Fibroblast of lung (primary cell): ENCODE data around the gene CHST11. TPM values are rescaled to one million over a fixed set of nuclear protein-coding genes. Genes with fewer than 3 reads are reported as not detected.

Experiments
- DNase-seq, 2 donors: peaks; one replicate each; pipeline versions ENCODE4 v3.0.0 to v3.0.0-alpha.2; 2010; ENCODE audit warnings: low read depth in 2 of 2
- H2AFZ ChIP-seq: 2 replicates; pipeline ENCODE4 v1.5.1; 2012; ENCODE audit warnings: low read length, control low read depth, inconsistent platforms
- H3K27ac ChIP-seq: 2 replicates; pipeline ENCODE4 v1.5.1; 2011; ENCODE audit warnings: low read length, control low read depth; ENCODE audit not compliant: insufficient read depth
- H3K27me3 ChIP-seq: 2 replicates; pipeline ENCODE4 v1.5.1; 2011; ENCODE audit warnings: mild to moderate bottlenecking, low read length; ENCODE audit not compliant: control insufficient read depth, insufficient read depth
- H3K36me3 ChIP-seq: 2 replicates; pipeline ENCODE4 v1.5.1; 2011; ENCODE audit warnings: low read length; ENCODE audit not compliant: control insufficient read depth, insufficient read depth
- H3K4me1 ChIP-seq: 2 replicates; pipeline ENCODE4 v1.5.1; 2011; ENCODE audit warnings: low read length; ENCODE audit not compliant: control insufficient read depth, insufficient read depth; ENCODE audit errors: extremely low read depth
- H3K4me2 ChIP-seq: 2 replicates; pipeline ENCODE4 v1.5.1; 2011; ENCODE audit warnings: low read length, control low read depth; ENCODE audit not compliant: insufficient read depth; ENCODE audit errors: extremely low read depth
- H3K4me3 ChIP-seq, 4 experiments: fragments of 200-600 bp in 1 of 4; sonication (generic) in 1 of 4; replicated peaks in 1 of 4; 2 replicates each; pipeline ENCODE4 v1.5.1; 2011 to 2016; ENCODE audit warnings: low read length in 4 of 4, low read depth in 3 of 4, mild to moderate bottlenecking in 3 of 4, control low read depth in 2 of 4, inconsistent platforms in 1 of 4, mixed read lengths in 1 of 4; ENCODE audit not compliant: insufficient read depth in 1 of 4; ENCODE audit errors: control extremely low read depth in 1 of 4
- H3K79me2 ChIP-seq: 2 replicates; pipeline ENCODE4 v1.5.1; 2012; ENCODE audit warnings: mild to moderate bottlenecking, low read length, inconsistent platforms; ENCODE audit not compliant: control insufficient read depth, insufficient read depth
- H3K9ac ChIP-seq: 2 replicates; pipeline ENCODE4 v1.5.1; 2011; ENCODE audit warnings: mild to moderate bottlenecking, low read length, control low read depth; ENCODE audit not compliant: insufficient read depth
- H3K9me3 ChIP-seq: 2 replicates; pipeline ENCODE4 v1.5.1; 2012; ENCODE audit warnings: low read depth, low read length; ENCODE audit not compliant: control insufficient read depth, insufficient read depth
- H4K20me1 ChIP-seq: 2 replicates; pipeline ENCODE4 v1.5.1; 2011; ENCODE audit warnings: low read length; ENCODE audit not compliant: control insufficient read depth, insufficient read depth; ENCODE audit errors: extremely low read depth
- CTCF ChIP-seq, 2 donors: IDR thresholded peaks in 1 of 2; conservative IDR thresholded peaks in 1 of 2; 1 replicate in 1 of 2; 2 replicates in 1 of 2; pipeline ENCODE4 v1.5.1; 2011 to 2012; ENCODE audit warnings: low read length in 2 of 2, control low read depth in 1 of 2, inconsistent platforms in 1 of 2, low read depth in 1 of 2, mild to moderate bottlenecking in 1 of 2
- EZH2 ChIP-seq: IDR thresholded peaks from 2 replicates; pipeline ENCODE4 v1.5.1; 2012; ENCODE audit warnings: low read length, control low read depth, mild to moderate bottlenecking; ENCODE audit errors: missing control alignments
- polyA plus RNA-seq, 2 donors: library from polyadenylated mRNA; depleted of rRNA in 1 of 2; stranded (reverse) in 1 of 2; unstranded in 1 of 2; fragments of >200 nt; gene quantifications; 2 replicates each; pipeline ENCODE4 v1.2.1, GENCODE V29; 2011 to 2012; ENCODE audit warnings: missing spikeins in 1 of 2
- total RNA-seq: library from RNA; depleted of rRNA; stranded (reverse); fragments of >200 nt; gene quantifications from 2 replicates; pipeline ENCODE4 v1.2.1, GENCODE V29; 2014

Gene CHST11
- total and polyA plus RNA-seq, 2 donors (not counting 1 experiment from before 2014, with no cell fraction given) = 3.5 to 9.1 TPM

- Histone ChIP-seq H3K27ac (no peak overlapping the region), H3K9ac (no peak overlapping the region), H2AFZ (no peak overlapping the region), H3K36me3 (no peaks in the 10 kb centered on the region), H3K4me2 (no peak overlapping the region), H3K79me2 (no peaks in the 10 kb centered on the region), H3K27me3 (no peaks in the 10 kb centered on the region), H4K20me1 (no peaks in the 10 kb centered on the region), H3K4me3 (no peak overlapping the region), H3K4me1 (peaks cover 7% of the 10 kb centered on the region), H3K9me3 (no peaks in the 10 kb centered on the region)
- no peak for TF ChIP-seq CTCF (conservative IDR thresholded peaks at IDR 0.05 in 1 of 2, IDR thresholded peaks at IDR 0.05 in 1 of 2; ENCODE audit: low read depth in 1 of 2, low read length in 2 of 2)
- TF ChIP-seq EZH2 = no peak
- DNase-seq = no peak
Measured at GRCh38 chr12:104608998-104609397, 152.2 kb downstream of the CHST11 start.

GRCh38 chr12:104609445-104609844, 152.7 kb downstream of the CHST11 start:
- H3K4me2 ChIP-seq = no peak overlapping the region

GRCh38 chr12:104610513-104611235, 153.9 kb downstream of the CHST11 start:
- H4K20me1 ChIP-seq = no peaks in the 10 kb centered on the region
- no peaks in the 10 kb centered on the region for H3K9me3 ChIP-seq
- H3K4me1 ChIP-seq = peaks cover 2% of the 10 kb centered on the region
- H3K27me3 ChIP-seq = no peaks in the 10 kb centered on the region
- no peak overlapping the region for H3K4me2 ChIP-seq
- no peak overlapping the region for H3K27ac ChIP-seq
- no peak for DNase-seq
- no peak overlapping the region for H3K9ac ChIP-seq
- no peak overlapping the region for H3K4me3 ChIP-seq
- H3K36me3 ChIP-seq = no peaks in the 10 kb centered on the region
- no peak for TF ChIP-seq EZH2
- no peak for TF ChIP-seq CTCF (conservative IDR thresholded peaks at IDR 0.05 in 1 of 2, IDR thresholded peaks at IDR 0.05 in 1 of 2; ENCODE audit: low read depth in 1 of 2, low read length in 2 of 2)
- no peak overlapping the region for H2AFZ ChIP-seq
- H3K79me2 ChIP-seq = no peaks in the 10 kb centered on the region

More at GRCh38 chr12:104609445-104609844, 152.7 kb downstream of the CHST11 start:
- H3K27me3 ChIP-seq = no peaks in the 10 kb centered on the region
- DNase-seq = no peak
- no peaks in the 10 kb centered on the region for H3K9me3 ChIP-seq
- TF ChIP-seq EZH2 (no peak), CTCF (conservative IDR thresholded peaks at IDR 0.05 in 1 of 2, IDR thresholded peaks at IDR 0.05 in 1 of 2; ENCODE audit: low read depth in 1 of 2, low read length in 2 of 2) (no peak)
- no peak overlapping the region for H2AFZ ChIP-seq
- H3K27ac ChIP-seq = no peak overlapping the region
- no peaks in the 10 kb centered on the region for H3K79me2 ChIP-seq
- no peaks in the 10 kb centered on the region for H3K36me3 ChIP-seq
- no peaks in the 10 kb centered on the region for H4K20me1 ChIP-seq
- H3K4me3 ChIP-seq = no peak overlapping the region
- peaks cover 7% of the 10 kb centered on the region for H3K4me1 ChIP-seq
- H3K9ac ChIP-seq = no peak overlapping the region
